Fibroblast of lung (primary cell): Measurements from ENCODE around the gene HNRNPLL. TPM values are rescaled to one million over a fixed set of nuclear protein-coding genes. Genes with fewer than 3 reads are reported as not detected.

ENCODE experiments used
- DNase-seq, 2 donors: peaks; one replicate each; pipeline versions ENCODE4 v3.0.0 to v3.0.0-alpha.2; 2010; ENCODE audit warnings: low read depth in 2 of 2
- H2AFZ ChIP-seq: 2 replicates; pipeline ENCODE4 v1.5.1; 2012; ENCODE audit warnings: low read length, control low read depth, inconsistent platforms
- H3K27ac ChIP-seq: 2 replicates; pipeline ENCODE4 v1.5.1; 2011; ENCODE audit warnings: low read length, control low read depth; ENCODE audit not compliant: insufficient read depth
- H3K27me3 ChIP-seq: 2 replicates; pipeline ENCODE4 v1.5.1; 2011; ENCODE audit warnings: mild to moderate bottlenecking, low read length; ENCODE audit not compliant: control insufficient read depth, insufficient read depth
- H3K36me3 ChIP-seq: 2 replicates; pipeline ENCODE4 v1.5.1; 2011; ENCODE audit warnings: low read length; ENCODE audit not compliant: control insufficient read depth, insufficient read depth
- H3K4me1 ChIP-seq: 2 replicates; pipeline ENCODE4 v1.5.1; 2011; ENCODE audit warnings: low read length; ENCODE audit not compliant: control insufficient read depth, insufficient read depth; ENCODE audit errors: extremely low read depth
- H3K4me2 ChIP-seq: 2 replicates; pipeline ENCODE4 v1.5.1; 2011; ENCODE audit warnings: low read length, control low read depth; ENCODE audit not compliant: insufficient read depth; ENCODE audit errors: extremely low read depth
- H3K4me3 ChIP-seq, 4 experiments: fragments of 200-600 bp in 1 of 4; sonication (generic) in 1 of 4; replicated peaks in 1 of 4; 2 replicates each; pipeline ENCODE4 v1.5.1; 2011 to 2016; ENCODE audit warnings: low read length in 4 of 4, low read depth in 3 of 4, mild to moderate bottlenecking in 3 of 4, control low read depth in 2 of 4, inconsistent platforms in 1 of 4, mixed read lengths in 1 of 4; ENCODE audit not compliant: insufficient read depth in 1 of 4; ENCODE audit errors: control extremely low read depth in 1 of 4
- H3K79me2 ChIP-seq: 2 replicates; pipeline ENCODE4 v1.5.1; 2012; ENCODE audit warnings: mild to moderate bottlenecking, low read length, inconsistent platforms; ENCODE audit not compliant: control insufficient read depth, insufficient read depth
- H3K9ac ChIP-seq: 2 replicates; pipeline ENCODE4 v1.5.1; 2011; ENCODE audit warnings: mild to moderate bottlenecking, low read length, control low read depth; ENCODE audit not compliant: insufficient read depth
- H3K9me3 ChIP-seq: 2 replicates; pipeline ENCODE4 v1.5.1; 2012; ENCODE audit warnings: low read depth, low read length; ENCODE audit not compliant: control insufficient read depth, insufficient read depth
- H4K20me1 ChIP-seq: 2 replicates; pipeline ENCODE4 v1.5.1; 2011; ENCODE audit warnings: low read length; ENCODE audit not compliant: control insufficient read depth, insufficient read depth; ENCODE audit errors: extremely low read depth
- EZH2 ChIP-seq: IDR thresholded peaks from 2 replicates; pipeline ENCODE4 v1.5.1; 2012; ENCODE audit warnings: low read length, control low read depth, mild to moderate bottlenecking; ENCODE audit errors: missing control alignments
- polyA plus RNA-seq, 2 donors: library from polyadenylated mRNA; depleted of rRNA in 1 of 2; stranded (reverse) in 1 of 2; unstranded in 1 of 2; fragments of >200 nt; gene quantifications; 2 replicates each; pipeline ENCODE4 v1.2.1, GENCODE V29; 2011 to 2012; ENCODE audit warnings: missing spikeins in 1 of 2
- total RNA-seq: library from RNA; depleted of rRNA; stranded (reverse); fragments of >200 nt; gene quantifications from 2 replicates; pipeline ENCODE4 v1.2.1, GENCODE V29; 2014
- TF ChIP-seq, protein P1 (sequence below), 2 donors: IDR thresholded peaks in 1 of 2; conservative IDR thresholded peaks in 1 of 2; 1 replicate in 1 of 2; 2 replicates in 1 of 2; pipeline ENCODE4 v1.5.1; 2011 to 2012; ENCODE audit warnings: low read length in 2 of 2, control low read depth in 1 of 2, inconsistent platforms in 1 of 2, low read depth in 1 of 2, mild to moderate bottlenecking in 1 of 2

HNRNPLL gene
- total and polyA plus RNA-seq, 2 donors (not counting 1 experiment from before 2014, with no cell fraction given), result 36.4 to 51.4 TPM

- Histone ChIP-seq H3K4me2 (no peak overlapping the region), H2AFZ (no peak overlapping the region), H3K27me3 (no peaks in the 10 kb centered on the region), H3K9ac (no peak overlapping the region), H4K20me1 (no peaks in the 10 kb centered on the region), H3K4me3 (no peak overlapping the region), H3K79me2 (no peaks in the 10 kb centered on the region), H3K36me3 (no peaks in the 10 kb centered on the region), H3K27ac (no peak overlapping the region), H3K9me3 (no peaks in the 10 kb centered on the region), H3K4me1 (peaks cover 2% of the 10 kb centered on the region)
- no peak for DNase-seq
- TF ChIP-seq, protein P1, sequence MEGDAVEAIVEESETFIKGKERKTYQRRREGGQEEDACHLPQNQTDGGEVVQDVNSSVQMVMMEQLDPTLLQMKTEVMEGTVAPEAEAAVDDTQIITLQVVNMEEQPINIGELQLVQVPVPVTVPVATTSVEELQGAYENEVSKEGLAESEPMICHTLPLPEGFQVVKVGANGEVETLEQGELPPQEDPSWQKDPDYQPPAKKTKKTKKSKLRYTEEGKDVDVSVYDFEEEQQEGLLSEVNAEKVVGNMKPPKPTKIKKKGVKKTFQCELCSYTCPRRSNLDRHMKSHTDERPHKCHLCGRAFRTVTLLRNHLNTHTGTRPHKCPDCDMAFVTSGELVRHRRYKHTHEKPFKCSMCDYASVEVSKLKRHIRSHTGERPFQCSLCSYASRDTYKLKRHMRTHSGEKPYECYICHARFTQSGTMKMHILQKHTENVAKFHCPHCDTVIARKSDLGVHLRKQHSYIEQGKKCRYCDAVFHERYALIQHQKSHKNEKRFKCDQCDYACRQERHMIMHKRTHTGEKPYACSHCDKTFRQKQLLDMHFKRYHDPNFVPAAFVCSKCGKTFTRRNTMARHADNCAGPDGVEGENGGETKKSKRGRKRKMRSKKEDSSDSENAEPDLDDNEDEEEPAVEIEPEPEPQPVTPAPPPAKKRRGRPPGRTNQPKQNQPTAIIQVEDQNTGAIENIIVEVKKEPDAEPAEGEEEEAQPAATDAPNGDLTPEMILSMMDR (conservative IDR thresholded peaks at IDR 0.05 in 1 of 2, IDR thresholded peaks at IDR 0.05 in 1 of 2; ENCODE audit: low read depth in 1 of 2, low read length in 2 of 2), result no peak
- no peak for TF ChIP-seq EZH2
These were observed 6.0 kb upstream of the HNRNPLL start for GRCh38 chr2:38608755-38609154.

- H3K79me2 ChIP-seq, result peaks cover 21% of the 10 kb centered on the region
- no peak overlapping the region for H3K27ac ChIP-seq
- no peak for DNase-seq
- H3K4me3 ChIP-seq, result no peak overlapping the region
- no peaks in the 10 kb centered on the region for H3K36me3 ChIP-seq
- H3K9me3 ChIP-seq, result no peaks in the 10 kb centered on the region
- H3K27me3 ChIP-seq, result no peaks in the 10 kb centered on the region
- H3K4me2 ChIP-seq, result no peak overlapping the region
- H3K9ac ChIP-seq, result no peak overlapping the region
- peaks cover 4% of the 10 kb centered on the region for H3K4me1 ChIP-seq
- no peak overlapping the region for H2AFZ ChIP-seq
- H4K20me1 ChIP-seq, result no peaks in the 10 kb centered on the region
- TF ChIP-seq EZH2, result no peak
- TF ChIP-seq, protein P1 (conservative IDR thresholded peaks at IDR 0.05 in 1 of 2, IDR thresholded peaks at IDR 0.05 in 1 of 2; ENCODE audit: low read depth in 1 of 2, low read length in 2 of 2), result no peak
These were observed 2.6 kb upstream of the HNRNPLL start for GRCh38 chr2:38605298-38605830.

GRCh38 chr2:38603402-38604290 is 918 bp upstream of the HNRNPLL start:
- DNase-seq, result peak; percentile 76 to 82
- Histone ChIP-seq H4K20me1 (no peaks in the 10 kb centered on the region), H2AFZ (peak overlapping the region; percentile 92), H3K4me3 (peak overlapping the region; percentile 69 to 88 (median 82)), H3K27ac (peak overlapping the region; percentile 56), H3K36me3 (no peaks in the 10 kb centered on the region), H3K27me3 (no peaks in the 10 kb centered on the region), H3K79me2 (peaks cover 38% of the 10 kb centered on the region), H3K4me2 (peak overlapping the region; percentile 100), H3K4me1 (peaks cover 11% of the 10 kb centered on the region), H3K9ac (peak overlapping the region; percentile 47), H3K9me3 (no peaks in the 10 kb centered on the region)
- TF ChIP-seq EZH2, result no peak
- TF ChIP-seq, protein P1 (conservative IDR thresholded peaks at IDR 0.05 in 1 of 2, IDR thresholded peaks at IDR 0.05 in 1 of 2; ENCODE audit: low read depth in 1 of 2, low read length in 2 of 2), result peak; percentile 83 to 92
